ENCODE data around the gene PTGIR.

- TF ChIP-seq POLR2A (IDR thresholded peaks at IDR 0.05) (no peak), CTCF (IDR thresholded peaks at IDR 0.05) (no peak)
Observed at GRCh38 chr19:46596008-46596407, 28.9 kb downstream of the PTGIR start.

Measured in heart left ventricle (tissue), 13 donors.